HG02840 (cell line): ENCODE results near the gene TOP3B.

Experiments
- ATAC-seq: cut with Tn5 transposase; IDR thresholded peaks from one replicate; pipeline ENCODE4 v1.9.1; 2021; ENCODE audit warnings: mild to moderate bottlenecking, moderate library complexity, moderate number of reproducible peaks; ENCODE audit not compliant: unreplicated experiment, low FRiP score

TOP3B gene

GRCh38 chr22:22014285-22014659 is 31.7 kb upstream of the TOP3B start:
- no peak for ATAC-seq

- ATAC-seq: no peak
Measured at GRCh38 chr22:22013559-22014284, 31.1 kb upstream of the TOP3B start.

- ATAC-seq: no peak
Measured at GRCh38 chr22:22011964-22012363, 29.4 kb upstream of the TOP3B start.

GRCh38 chr22:22010358-22010757 is 27.8 kb upstream of the TOP3B start:
- no peak for ATAC-seq

GRCh38 chr22:22009661-22010060 is 27.1 kb upstream of the TOP3B start:
- no peak for ATAC-seq

GRCh38 chr22:22006596-22006990 is 24.0 kb upstream of the TOP3B start:
- ATAC-seq: no peak

- no peak for ATAC-seq
Measured at GRCh38 chr22:22005945-22006595, 23.5 kb upstream of the TOP3B start.

- ATAC-seq: no peak
Measured at GRCh38 chr22:22003233-22003632, 20.6 kb upstream of the TOP3B start.

- no peak for ATAC-seq
Measured at GRCh38 chr22:22002526-22003055, 20.0 kb upstream of the TOP3B start.

GRCh38 chr22:22001664-22002525 is 19.3 kb upstream of the TOP3B start:
- ATAC-seq: no peak

- ATAC-seq: no peak
Measured at GRCh38 chr22:21998595-21999247, 16.1 kb upstream of the TOP3B start.

- no peak for ATAC-seq
Measured at GRCh38 chr22:21996175-21996720, 13.7 kb upstream of the TOP3B start.

- no peak for ATAC-seq
Measured at GRCh38 chr22:21995660-21996059, 13.1 kb upstream of the TOP3B start.

GRCh38 chr22:21994881-21995444 is 12.4 kb upstream of the TOP3B start:
- no peak for ATAC-seq

- no peak for ATAC-seq
Measured at GRCh38 chr22:21992593-21993237, 10.1 kb upstream of the TOP3B start.

- no peak for ATAC-seq
Measured at GRCh38 chr22:21991774-21992173, 9.2 kb upstream of the TOP3B start.

GRCh38 chr22:21991304-21991596 is 8.7 kb upstream of the TOP3B start:
- no peak for ATAC-seq

GRCh38 chr22:21990445-21991303 is 8.1 kb upstream of the TOP3B start:
- no peak for ATAC-seq

GRCh38 chr22:21989049-21989448 is 6.5 kb upstream of the TOP3B start:
- no peak for ATAC-seq
